GM19025 (cell line): Measurements from ENCODE around the gene MYOG.

Source experiments
- ATAC-seq: cut with Tn5 transposase; IDR thresholded peaks from one replicate; pipeline ENCODE4 v1.9.1; 2021; ENCODE audit warnings: mild to moderate bottlenecking, low read depth, moderate library complexity; ENCODE audit not compliant: unreplicated experiment

Gene MYOG

GRCh38 chr1:203073469-203073868, 12.3 kb downstream of the MYOG start:
- no peak for ATAC-seq

GRCh38 chr1:203072911-203073310, 12.9 kb downstream of the MYOG start:
- no peak for ATAC-seq

DNA sequence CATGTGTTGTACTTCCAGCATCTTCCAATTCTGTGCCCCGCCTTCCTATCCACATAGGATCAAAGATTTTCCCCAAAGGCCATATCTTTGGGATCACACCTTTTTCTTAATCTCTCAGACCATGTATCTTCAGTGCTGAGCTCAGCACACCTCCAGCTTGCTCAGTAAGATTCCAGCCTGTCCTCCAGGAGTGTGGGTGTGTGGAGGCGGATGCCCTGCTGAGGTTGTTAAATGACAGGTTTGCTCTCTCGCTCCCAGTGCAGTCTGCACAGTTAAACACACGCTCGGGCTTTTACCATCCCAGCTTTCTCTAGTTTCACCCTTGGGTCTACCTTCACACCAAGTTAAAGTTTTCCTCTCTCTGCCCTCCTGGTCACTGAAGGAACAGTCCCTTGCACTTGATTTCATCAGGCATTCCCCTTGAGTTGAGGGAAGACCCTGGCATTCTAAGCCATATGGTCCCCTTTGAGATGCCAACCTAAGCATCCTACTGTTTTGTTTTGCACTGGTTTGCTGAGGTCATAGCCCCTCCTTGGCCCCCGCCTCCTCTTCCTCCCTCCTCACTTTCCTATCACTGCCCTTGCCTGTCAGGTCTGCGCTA, 13.7 kb downstream of the MYOG start:
- no peak for ATAC-seq

DNA sequence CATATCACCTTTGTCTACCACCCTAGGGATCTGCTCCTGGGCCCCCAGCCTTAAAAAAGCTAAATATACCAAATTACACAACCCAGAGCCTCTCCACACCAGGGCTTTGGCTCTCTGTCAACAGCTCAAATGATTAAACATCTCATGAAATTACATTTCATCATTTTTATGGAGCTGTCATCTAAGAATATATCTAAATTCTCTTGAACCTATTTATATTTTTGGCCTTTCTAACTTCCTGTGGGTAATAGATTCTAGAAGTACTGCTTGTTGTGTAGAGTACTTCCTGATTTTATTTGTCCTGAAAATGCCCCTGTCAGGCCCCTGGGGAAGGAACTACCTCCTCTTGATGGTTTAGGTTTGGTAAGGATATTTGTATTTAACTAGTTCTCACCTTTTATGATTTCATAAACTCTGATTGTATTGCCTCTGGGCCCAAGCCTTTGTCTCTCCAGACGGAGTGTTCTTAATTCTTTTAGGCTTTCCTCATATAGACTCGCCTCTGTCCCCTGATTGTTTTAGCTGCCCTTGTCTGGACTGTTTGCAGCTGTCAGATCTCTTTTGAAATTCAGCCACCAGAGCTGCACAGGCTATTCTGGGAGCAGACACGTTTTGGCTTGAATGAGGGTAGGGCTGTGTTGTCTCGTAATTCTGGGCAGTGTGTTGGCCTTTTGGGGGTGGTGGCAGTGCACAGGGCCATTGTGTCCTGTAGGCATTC, 16.6 kb downstream of the MYOG start:
- no peak for ATAC-seq

GRCh38 chr1:203066965-203067364, 18.8 kb downstream of the MYOG start:
- no peak for ATAC-seq

DNA sequence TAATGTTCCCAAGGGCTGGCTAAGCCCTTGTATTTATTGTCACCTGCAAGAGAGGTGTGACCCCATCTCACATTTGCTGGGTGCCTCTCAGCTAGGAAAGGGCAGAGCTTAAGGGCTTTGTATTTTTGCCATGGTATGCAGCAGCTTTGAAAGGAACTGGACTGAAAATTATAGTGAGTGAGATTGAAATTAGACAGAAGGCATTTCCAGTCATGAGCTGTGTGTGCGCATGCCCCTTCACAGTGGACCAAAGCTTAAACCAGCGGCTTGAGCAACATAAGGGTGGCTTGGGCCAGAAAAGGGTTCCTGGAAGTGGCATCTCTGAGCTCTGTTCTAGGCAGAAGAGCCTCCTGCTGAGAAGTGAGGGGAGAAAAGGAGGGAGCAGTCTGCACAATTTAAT, 19.8 kb downstream of the MYOG start:
- ATAC-seq: no peak

DNA sequence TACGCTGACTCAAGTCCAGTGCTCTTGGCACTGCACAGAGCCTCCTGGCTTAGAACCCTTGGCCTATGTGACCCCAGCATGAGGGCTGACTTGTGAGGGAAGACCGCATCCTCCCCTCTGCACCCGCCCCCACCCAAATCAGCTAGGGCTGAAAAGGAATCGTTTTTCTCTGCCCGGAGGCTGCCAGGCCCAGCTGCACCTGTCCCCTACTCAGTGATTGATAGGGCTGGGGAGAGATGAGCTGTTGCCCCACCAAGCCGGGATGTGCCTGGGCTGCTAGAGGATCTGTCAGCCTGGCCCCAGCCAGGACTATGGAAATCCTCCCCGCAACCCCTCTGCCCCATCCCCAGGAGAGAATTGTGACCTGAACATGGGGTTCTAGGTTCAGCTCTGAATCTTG, 20.6 kb downstream of the MYOG start:
- ATAC-seq: no peak

GRCh38 chr1:203063287-203063686, 22.5 kb downstream of the MYOG start:
- ATAC-seq: no peak

- ATAC-seq: no peak
These were observed 25.7 kb downstream of the MYOG start for GRCh38 chr1:203060115-203060514.

GRCh38 chr1:203059485-203059884, 26.3 kb downstream of the MYOG start:
- ATAC-seq: no peak

- ATAC-seq: no peak
These were observed 27.2 kb downstream of the MYOG start for GRCh38 chr1:203058676-203058935.

- no peak for ATAC-seq
These were observed 27.7 kb downstream of the MYOG start for GRCh38 chr1:203057911-203058675.

DNA sequence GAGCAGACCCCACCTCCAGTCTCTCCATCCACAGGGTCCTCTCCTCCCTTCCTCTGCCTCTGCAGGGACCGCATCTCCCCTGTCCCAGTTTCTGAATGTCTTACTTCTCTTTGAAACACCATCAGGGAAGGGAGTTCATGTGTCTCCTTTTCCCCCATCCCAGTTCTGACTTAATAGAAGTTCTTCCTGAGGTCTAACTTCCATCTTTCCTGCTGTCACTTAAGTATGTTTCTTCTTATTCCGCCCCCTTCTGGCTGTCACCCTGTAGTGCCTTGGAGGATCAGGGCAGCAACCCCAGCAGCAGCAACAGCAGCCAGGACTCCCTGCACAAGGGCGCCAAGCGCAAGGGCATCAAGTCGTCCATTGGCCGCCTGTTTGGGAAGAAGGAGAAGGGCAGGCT, 29.3 kb downstream of the MYOG start:
- no peak for ATAC-seq

- no peak for ATAC-seq
These were observed 29.8 kb downstream of the MYOG start for GRCh38 chr1:203056012-203056411.

- no peak for ATAC-seq
These were observed 30.5 kb downstream of the MYOG start for GRCh38 chr1:203055161-203055799.

GRCh38 chr1:203054642-203055041, 31.2 kb downstream of the MYOG start:
- ATAC-seq: no peak

GRCh38 chr1:203054184-203054583, 31.6 kb downstream of the MYOG start:
- ATAC-seq: no peak

DNA sequence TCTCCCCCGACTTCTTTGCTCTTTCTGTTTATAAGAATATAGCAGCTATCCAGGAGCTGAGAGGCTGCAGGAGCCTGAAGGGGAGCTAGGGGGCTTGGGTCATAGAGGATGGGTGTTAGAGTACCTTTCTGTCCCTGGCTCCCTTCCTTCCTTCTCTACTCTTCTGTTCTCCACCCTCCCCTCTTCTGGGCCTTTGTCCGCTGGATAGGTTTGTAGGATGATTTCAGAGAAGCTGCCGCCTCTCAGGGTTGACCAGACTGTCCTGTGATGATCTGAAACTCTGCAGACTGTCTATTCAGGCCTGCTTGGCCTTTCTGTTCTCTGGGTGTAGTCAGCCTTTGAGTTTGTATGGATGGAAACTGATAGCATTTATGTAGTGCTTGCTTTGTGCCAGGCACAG, 33.2 kb downstream of the MYOG start:
- no peak for ATAC-seq

DNA sequence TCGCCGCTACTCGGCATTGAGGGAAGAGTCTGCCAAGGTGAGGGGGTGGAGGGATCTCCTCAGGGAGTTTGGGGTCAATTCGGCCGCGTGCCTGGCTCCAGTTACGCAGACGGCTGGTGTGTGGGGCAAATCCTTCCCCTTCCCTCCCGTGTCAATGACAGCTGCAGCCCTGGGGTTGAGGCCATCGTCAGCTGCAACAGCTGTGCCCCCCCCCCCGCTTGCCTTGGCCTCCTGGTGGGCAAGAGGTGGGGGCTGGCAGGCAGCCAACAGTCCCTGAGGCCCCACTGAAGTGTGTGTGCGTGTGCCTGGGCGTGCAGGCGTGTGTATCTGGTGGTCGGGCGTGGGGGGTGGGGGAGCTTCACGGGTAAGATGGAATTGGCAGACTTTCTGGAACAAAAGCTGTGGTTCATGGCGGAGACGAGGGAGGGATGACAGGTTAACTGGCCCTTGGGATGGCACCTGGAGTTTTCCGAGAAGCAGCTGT, 33.9 kb downstream of the MYOG start:
- ATAC-seq: no peak

GRCh38 chr1:203050826-203051225, 35.0 kb downstream of the MYOG start:
- ATAC-seq: no peak

GRCh38 chr1:203049576-203050180, 36.1 kb downstream of the MYOG start:
- ATAC-seq: no peak
